MCF 10A (cell line): Measurements from ENCODE around the gene CYLC2. TPM values are rescaled to one million over a fixed set of nuclear protein-coding genes. Genes with fewer than 3 reads are reported as not detected.

Source experiments
- BruUV-seq: library from RNA; stranded (reverse); fragments of 400-500 nt; replicated peaks from 2 replicates; lab custom pipeline; 2021; lab: Mats Ljungman, UMichigan
- CTCF ChIA-PET: fragments of 300-600 bp; sonication (Branson Sonifier 250); formaldehyde crosslinking; extraction: SDS; loops from one replicate; lab custom pipeline; 2021; ENCODE audit warnings: antibody characterized with exemption, inconsistent platforms; lab: Yijun Ruan, JAX
- POLR2A ChIA-PET: fragments of 300-600, 350-650 bp; sonication (Branson Sonifier 250); formaldehyde crosslinking; extraction: SDS; loops from one replicate; lab custom pipeline; 2020; ENCODE audit warnings: antibody characterized with exemption, inconsistent platforms; lab: Yijun Ruan, JAX
- DNase-seq: peaks from one replicate; pipeline ENCODE4 v3.0.0-alpha.2; 2018; ENCODE audit not compliant: unreplicated experiment
- H3K27ac Mint-ChIP-seq: one replicate; pipeline ENCODE4 v1.8.0; 2022; ENCODE audit warnings: mild to moderate bottlenecking, low read depth, mixed read lengths; ENCODE audit not compliant: unreplicated experiment
- H3K27me3 Mint-ChIP-seq: one replicate; pipeline ENCODE4 v1.8.0; 2022; ENCODE audit warnings: mixed read lengths; ENCODE audit not compliant: insufficient read depth, unreplicated experiment
- H3K36me3 Mint-ChIP-seq: one replicate; pipeline ENCODE4 v1.8.0; 2022; ENCODE audit warnings: mild to moderate bottlenecking, moderate library complexity, mixed read lengths; ENCODE audit not compliant: insufficient read depth, unreplicated experiment
- H3K4me1 Mint-ChIP-seq: one replicate; pipeline ENCODE4 v1.8.0; 2022; ENCODE audit warnings: mixed read lengths; ENCODE audit not compliant: insufficient read depth, unreplicated experiment
- H3K4me3 Mint-ChIP-seq: one replicate; pipeline ENCODE4 v1.8.0; 2022; ENCODE audit warnings: mild to moderate bottlenecking, moderate library complexity, mixed read lengths; ENCODE audit not compliant: unreplicated experiment
- H3K9me3 Mint-ChIP-seq: one replicate; pipeline ENCODE4 v1.8.0; 2022; ENCODE audit warnings: mixed read lengths; ENCODE audit not compliant: unreplicated experiment
- intact Hi-C: fragments of 100-400 bp; cut with micrococcal nuclease; formaldehyde crosslinking; loops from 2 replicates; pipeline ENCODE4 v1.14.1; 2022
- total RNA-seq: library from RNA; stranded (reverse); gene quantifications from 2 replicates; pipeline ENCODE4 v1.2.3, GENCODE V29; 2022
- TF ChIP-seq, protein P1 (sequence below): fragments of 200-600 bp; IDR thresholded peaks from one replicate; pipeline ENCODE4 v1.8.0; 2022; ENCODE audit warnings: antibody characterized with exemption, mild to moderate bottlenecking; ENCODE audit not compliant: unreplicated experiment

CYLC2 gene
- total RNA-seq, 1 experiment from 2014 or later: not detected

- Mint-ChIP-seq H3K4me1 (no peaks in the 10 kb centered on the region), H3K4me3 (no peak overlapping the region), H3K36me3 (no peaks in the 10 kb centered on the region), H3K9me3 (no peaks in the 10 kb centered on the region), H3K27me3 (peaks cover 10% of the 10 kb centered on the region), H3K27ac (peak overlapping the region; percentile 47)
- CTCF ChIA-PET: interaction anchor here (0.6 to 1.2 kb wide), 2 partner anchors 27 to 33 kb away, joined by 3 to 4 read pairs; no protein-coding TSS in a partner anchor
- TF ChIP-seq, protein P1, sequence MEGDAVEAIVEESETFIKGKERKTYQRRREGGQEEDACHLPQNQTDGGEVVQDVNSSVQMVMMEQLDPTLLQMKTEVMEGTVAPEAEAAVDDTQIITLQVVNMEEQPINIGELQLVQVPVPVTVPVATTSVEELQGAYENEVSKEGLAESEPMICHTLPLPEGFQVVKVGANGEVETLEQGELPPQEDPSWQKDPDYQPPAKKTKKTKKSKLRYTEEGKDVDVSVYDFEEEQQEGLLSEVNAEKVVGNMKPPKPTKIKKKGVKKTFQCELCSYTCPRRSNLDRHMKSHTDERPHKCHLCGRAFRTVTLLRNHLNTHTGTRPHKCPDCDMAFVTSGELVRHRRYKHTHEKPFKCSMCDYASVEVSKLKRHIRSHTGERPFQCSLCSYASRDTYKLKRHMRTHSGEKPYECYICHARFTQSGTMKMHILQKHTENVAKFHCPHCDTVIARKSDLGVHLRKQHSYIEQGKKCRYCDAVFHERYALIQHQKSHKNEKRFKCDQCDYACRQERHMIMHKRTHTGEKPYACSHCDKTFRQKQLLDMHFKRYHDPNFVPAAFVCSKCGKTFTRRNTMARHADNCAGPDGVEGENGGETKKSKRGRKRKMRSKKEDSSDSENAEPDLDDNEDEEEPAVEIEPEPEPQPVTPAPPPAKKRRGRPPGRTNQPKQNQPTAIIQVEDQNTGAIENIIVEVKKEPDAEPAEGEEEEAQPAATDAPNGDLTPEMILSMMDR: no peak
- peak; percentile 82 for DNase-seq
- no TSS peak for BruUV-seq
- POLR2A ChIA-PET: no interaction called here
- intact Hi-C loops: no loop called here
These were observed 42.7 kb downstream of the CYLC2 start for GRCh38 chr9:103037508-103038477.

DNA sequence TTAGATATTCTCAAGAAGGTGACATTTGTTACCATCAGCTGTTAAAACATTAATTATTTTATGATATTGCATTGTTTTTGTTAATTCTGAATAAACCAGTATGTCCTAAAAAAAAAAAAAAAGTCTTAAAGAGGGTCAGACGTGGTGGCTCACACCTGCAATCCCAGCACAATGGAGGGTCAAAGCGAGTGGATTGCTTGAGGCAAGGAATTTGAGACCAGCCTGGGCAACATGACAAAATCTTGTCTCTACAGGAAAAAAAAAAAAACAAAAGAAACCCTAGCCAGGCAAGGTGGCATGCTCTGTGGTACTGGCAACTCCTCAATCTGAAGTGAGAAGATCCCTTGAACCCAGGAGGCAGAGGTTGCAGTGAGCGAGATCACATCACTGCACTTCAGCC is 46.8 kb downstream of the CYLC2 start:
- no peak overlapping the region for H3K27ac Mint-ChIP-seq
- intact Hi-C loops: no loop called here
- peak; percentile 67 for DNase-seq
- ChIA-PET POLR2A (interaction anchor here (0.7 kb wide), 1 partner anchor 1634 kb away, joined by 3 read pairs; no protein-coding TSS in a partner anchor), CTCF (no interaction called here)
- no peaks in the 10 kb centered on the region for H3K36me3 Mint-ChIP-seq
- TF ChIP-seq, protein P1: no peak
- H3K27me3 Mint-ChIP-seq: peaks cover 11% of the 10 kb centered on the region
- no TSS peak for BruUV-seq
- H3K4me1 Mint-ChIP-seq: no peaks in the 10 kb centered on the region
- no peak overlapping the region for H3K4me3 Mint-ChIP-seq
- H3K9me3 Mint-ChIP-seq: no peaks in the 10 kb centered on the region
